AG10803 (cell line): Measurements from ENCODE around the gene STK4.
A peak's percentile ranks its signal among the peaks of the same experiment; 100 is the strongest.

ENCODE experiments used
- DNase-seq: peaks from one replicate; pipeline ENCODE4 v3.0.0; 2010; ENCODE audit warnings: low read depth
- H3K4me3 ChIP-seq: 2 replicates; pipeline ENCODE4 v1.5.1; 2011; ENCODE audit warnings: mild to moderate bottlenecking, low read length, control low read depth
- CTCF ChIP-seq: conservative IDR thresholded peaks from 2 replicates; pipeline ENCODE4 v1.5.1; 2011; ENCODE audit warnings: mild to moderate bottlenecking, low read length, control low read depth, inconsistent platforms

The STK4 gene

GRCh38 chr20:44967207-44967807, 995 bp downstream of the STK4 start:
- H3K4me3 ChIP-seq: peak overlapping the region; percentile 96
- peak; percentile 23 for DNase-seq

GRCh38 chr20:44969300-44969894, 3.1 kb downstream of the STK4 start:
- DNase-seq: no peak
- no peak for TF ChIP-seq CTCF
- H3K4me3 ChIP-seq: no peak overlapping the region

More at GRCh38 chr20:44967207-44967807, 995 bp downstream of the STK4 start:
- no peak for TF ChIP-seq CTCF

- H3K4me3 ChIP-seq: no peak overlapping the region
- TF ChIP-seq CTCF: no peak
- DNase-seq: no peak
Measured at GRCh38 chr20:44970243-44970757, 4.0 kb downstream of the STK4 start.

- no peak for TF ChIP-seq CTCF
- no peak overlapping the region for H3K4me3 ChIP-seq
- peak; percentile 12 for DNase-seq
Measured at GRCh38 chr20:44973053-44973452, 6.7 kb downstream of the STK4 start.

- TF ChIP-seq CTCF: no peak
- no peak overlapping the region for H3K4me3 ChIP-seq
- DNase-seq: no peak
Measured at GRCh38 chr20:44976698-44977097, 10.4 kb downstream of the STK4 start.

GRCh38 chr20:44979090-44979621, 12.8 kb downstream of the STK4 start:
- no peak for TF ChIP-seq CTCF
- H3K4me3 ChIP-seq: no peak overlapping the region
- peak; percentile 23 for DNase-seq
